NOMO-1 (cell line): ENCODE measurements around the gene RPS16.
"Not testable (repeated sequence)": the region's sequence is repeated elsewhere in the genome, so short reads cannot be mapped to it uniquely, and the experiment has no call there.

ENCODE experiments used
- DNase-seq, 2 experiments: peaks; one replicate each; lab custom pipeline; 2025; ENCODE audit not compliant: unreplicated experiment in 2 of 2; lab: John Stamatoyannopoulos, UW

RPS16 gene

DNA sequence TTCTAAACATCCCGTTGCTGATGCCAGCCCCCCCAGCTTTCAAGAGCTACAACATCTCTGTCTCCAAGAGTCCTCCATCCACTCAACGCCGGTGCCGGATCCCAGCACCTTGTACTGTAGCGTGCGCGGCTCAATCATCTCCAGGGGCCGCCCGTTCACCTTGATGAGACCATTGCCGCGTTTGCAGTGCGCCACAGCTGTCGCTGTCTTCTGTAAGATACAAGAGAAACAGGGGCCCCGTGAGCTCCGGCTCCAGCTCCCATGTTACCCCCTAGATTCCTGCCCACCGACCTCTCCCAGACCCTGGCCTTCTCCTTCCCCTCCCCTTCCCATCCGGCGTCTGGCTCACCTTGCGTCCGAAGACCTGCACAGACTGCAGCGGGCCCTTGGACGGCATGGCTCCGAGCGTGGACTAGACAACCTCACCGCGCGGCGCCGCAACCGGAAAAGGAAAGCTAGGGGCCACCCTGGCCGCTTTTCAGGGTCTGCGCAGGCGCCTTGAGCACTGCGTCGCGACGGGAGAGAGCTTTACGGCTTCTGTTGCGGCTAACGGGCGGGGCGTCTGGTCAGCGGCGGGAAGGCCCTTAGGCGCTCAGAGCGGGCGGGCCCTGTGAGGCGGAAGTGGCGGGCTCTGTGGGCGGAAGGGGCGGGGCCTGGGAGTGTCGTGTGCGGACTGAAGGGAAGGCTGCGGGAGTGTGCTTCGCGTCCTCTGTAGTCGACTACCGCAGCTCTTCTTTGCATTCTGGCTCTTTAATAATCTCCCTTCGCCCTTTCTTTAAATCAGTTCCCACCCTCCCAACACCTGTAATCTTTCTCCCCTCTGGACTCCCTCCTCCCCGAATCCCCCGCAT lies at the start of gene RPS16:
Gene RPS16, minus strand, starts transcription at position 451 of the 851 bp plus-strand sequence. Its CDS starts 54 bp downstream, at position 397.
- DNase-seq = peak; percentile 97 to 98

DNA sequence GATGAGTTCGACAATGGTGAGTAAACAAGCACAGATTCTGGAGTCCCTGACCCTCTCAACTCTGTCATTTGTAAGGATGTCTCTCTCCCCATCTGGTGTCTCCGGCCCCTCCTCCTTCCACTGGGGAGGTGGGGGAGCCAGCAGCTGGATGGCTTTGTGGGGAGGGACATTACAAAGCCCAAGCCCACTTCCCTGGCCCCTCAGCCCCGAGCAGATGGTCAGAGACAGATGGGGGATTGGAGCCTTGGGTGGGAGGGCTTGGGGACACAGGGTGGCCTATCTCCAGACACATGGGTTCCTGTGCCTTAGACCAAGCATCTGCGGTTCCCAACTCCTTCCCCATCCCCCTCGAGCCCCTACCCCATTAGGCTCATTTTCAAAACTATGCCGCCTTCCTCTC lies 47.4 kb upstream of the RPS16 start:
- DNase-seq = no peak

DNA sequence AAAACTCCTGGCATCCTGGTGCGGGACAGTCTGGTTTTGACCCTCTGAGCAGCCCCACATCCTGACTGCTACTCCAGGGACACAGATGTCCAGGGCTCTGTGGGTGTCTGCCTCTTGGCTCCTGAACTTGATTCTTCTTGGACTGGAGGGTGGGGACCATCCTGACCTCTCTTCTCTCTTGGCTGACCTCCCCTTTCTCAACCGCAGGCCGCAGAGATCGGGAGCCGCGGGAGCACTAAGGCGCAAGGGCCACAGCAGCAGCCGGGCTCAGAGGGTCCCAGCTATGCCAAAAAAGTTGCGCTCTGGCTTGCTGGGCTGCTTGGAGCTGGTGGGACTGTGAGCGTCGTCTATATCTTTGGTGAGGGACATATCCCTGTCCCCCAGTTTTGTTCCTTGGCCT lies 45.9 kb upstream of the RPS16 start:
- DNase-seq = no peak

DNA sequence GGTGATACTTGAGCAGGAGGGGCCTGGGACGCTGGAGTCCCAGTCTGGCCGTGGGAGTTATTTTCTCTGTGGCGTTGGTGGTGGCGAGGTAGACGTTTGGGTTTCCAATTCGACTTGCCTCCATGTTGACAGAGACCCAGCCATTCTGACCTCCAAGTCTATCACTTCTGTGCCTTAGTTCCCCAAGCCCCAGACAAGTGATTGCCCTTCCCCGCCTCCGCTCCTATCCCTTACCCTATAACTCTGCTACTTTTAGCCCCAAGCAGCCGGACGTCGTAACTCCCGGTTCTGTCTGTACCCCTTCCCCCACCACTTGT lies 45.4 kb upstream of the RPS16 start:
- DNase-seq = peak in 1 of 2 experiments; percentile 16

DNA sequence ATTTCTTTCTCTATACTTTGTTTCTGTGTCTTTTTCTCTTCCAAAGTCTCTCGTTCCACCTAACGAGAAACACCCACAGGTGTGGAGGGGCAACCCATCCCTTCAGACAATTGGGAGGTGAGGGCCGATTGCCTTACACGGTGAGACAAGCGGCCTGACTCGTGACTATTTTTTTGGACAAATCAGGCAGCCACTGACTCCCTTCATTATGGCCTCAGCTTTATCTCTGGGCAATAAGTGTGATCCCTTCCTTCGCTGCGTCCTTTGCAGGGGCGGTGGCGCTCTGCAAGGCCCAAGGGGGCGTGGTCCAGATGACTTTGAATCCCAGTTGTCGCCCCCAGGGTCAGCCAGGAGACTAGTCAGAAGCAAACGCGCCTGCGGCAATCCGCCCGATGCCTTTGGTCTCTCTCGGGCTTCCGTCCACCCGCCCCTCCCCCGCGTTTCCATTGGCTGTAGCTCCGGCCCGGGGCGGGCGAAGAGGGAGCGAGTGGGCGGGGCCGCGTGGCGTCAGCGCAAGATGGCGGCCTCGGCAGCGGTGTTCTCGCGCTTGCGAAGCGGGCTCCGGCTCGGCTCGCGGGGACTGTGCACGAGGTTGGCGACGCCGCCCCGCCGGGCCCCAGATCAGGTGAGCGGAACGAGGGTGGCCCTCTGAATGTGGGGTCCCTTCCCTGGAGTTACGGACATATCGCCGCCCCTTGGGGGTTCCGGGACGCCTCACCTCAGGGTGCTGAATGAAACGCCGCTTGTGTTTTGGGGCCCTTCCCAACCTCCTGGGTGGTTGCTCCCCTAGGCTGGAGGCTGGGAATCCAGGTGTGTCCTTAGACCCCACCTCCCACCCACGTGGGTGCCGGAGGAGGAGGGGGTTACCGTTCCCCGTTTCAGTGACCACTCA lies 44.8 kb upstream of the RPS16 start, which contains the start of gene TIMM50:
Gene TIMM50, plus strand, starts transcription at position 502 of the 892 bp plus-strand sequence. Its CDS starts 16 bp downstream, at position 518.
- peak; percentile 87 to 95 for DNase-seq

DNA sequence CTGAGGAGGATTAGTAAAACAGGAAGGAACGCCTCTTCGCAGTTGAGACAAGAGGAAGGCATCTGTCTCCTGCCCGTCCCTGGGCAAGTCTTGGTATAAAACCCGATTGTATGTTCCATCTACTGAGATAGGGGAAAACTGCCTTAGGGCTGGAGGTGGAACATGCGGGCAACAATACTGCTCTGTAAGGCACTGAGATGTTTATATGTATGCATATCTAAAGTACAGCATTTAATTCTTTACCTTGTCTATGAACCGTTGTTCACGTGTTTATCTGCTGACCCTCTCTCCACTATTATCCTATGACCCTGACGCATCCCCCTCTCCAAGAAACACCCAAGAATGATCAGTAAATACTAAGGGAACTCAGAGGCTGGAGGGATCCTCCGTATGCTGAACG lies 44.2 kb upstream of the RPS16 start:
- peak in 1 of 2 experiments; percentile 38 for DNase-seq

DNA sequence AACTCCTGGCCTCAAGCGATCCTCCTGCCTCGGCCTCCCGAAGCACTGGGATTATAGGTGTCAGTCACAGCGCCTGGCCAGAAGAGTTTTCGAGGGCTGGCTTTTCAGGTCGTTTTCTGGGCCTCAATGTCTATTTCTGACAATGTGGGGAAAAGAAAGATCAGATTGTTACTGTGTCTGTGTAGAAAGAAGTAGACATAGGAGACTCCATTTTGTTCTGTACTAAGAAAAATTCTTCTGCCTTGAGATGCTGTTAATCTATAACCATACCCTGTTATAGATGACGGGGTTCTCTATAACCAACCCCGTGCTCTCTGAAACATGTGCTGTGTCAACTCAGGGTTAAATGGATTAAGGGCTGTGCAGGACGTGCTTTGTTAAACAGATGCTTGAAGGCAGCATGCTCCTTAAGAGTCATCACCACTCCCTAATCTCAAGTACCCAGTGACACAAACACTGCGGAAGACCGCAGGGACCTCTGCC lies 43.6 kb upstream of the RPS16 start:
- not testable (repeated sequence) for DNase-seq

DNA sequence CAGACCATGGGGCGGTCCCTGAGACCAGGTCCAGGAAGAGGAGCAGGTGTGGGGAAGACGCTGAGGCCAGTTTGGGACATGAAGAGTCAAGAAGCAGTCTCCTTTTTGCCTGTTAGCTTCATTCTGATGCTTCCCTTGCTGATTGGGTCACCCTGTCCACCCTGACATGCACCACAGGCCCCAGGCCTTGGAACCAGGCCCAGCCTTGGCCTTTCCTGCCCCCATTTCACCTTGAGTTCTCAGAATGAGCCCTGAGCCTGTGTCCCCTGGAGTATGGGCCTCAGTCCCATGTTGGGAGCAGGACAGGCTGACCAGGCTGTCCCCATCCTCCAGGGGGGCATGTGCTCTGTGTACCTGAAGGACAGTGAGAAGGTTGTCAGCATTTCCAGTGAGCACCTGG lies 40.0 kb upstream of the RPS16 start:
- no peak for DNase-seq

DNA sequence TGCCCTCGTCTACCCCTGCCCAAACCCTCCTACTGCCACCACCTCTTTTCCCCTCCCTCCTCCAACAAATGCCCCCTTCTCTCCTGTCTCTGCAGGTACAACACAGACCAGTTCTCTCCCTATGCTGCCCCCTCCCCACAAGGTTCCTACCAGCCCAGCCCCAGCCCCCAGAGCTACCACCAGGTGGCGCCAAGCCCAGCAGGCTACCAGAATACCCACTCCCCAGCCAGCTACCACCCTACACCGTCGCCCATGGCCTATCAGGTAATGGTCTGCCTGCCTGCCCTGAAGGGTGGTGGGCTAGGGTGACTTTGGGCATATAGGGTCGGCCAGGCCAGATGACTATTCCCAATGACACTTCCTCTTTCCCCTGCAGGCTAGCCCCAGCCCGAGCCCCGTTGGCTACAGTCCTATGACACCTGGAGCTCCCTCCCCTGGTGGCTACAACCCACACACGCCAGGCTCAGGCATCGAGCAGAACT lies 38.4 kb upstream of the RPS16 start:
- DNase-seq = no peak

DNA sequence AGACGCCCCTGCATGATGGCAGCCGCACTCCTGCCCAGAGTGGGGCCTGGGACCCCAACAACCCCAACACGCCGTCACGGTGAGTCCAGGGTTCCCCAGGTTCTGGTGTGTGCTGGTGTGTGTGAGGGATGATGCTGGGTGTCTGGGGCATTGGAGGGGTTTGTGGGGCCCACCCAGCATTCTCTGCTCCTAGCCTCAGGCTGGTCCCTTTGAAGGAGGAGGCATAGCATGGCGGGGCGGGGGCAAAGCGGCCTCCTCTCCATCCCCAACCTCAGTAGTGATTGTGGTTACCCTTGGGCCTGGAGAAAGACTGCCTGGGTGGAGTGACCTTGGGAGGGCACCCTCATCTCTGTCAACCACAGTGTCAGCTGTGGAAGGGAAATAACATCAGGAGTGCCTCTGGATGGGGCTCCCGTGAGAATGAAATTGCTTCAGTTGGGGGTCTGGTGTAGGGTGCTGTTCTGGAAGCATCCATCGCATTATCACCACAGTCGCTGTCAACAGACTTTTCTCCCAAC lies 37.8 kb upstream of the RPS16 start:
- no peak for DNase-seq

DNA sequence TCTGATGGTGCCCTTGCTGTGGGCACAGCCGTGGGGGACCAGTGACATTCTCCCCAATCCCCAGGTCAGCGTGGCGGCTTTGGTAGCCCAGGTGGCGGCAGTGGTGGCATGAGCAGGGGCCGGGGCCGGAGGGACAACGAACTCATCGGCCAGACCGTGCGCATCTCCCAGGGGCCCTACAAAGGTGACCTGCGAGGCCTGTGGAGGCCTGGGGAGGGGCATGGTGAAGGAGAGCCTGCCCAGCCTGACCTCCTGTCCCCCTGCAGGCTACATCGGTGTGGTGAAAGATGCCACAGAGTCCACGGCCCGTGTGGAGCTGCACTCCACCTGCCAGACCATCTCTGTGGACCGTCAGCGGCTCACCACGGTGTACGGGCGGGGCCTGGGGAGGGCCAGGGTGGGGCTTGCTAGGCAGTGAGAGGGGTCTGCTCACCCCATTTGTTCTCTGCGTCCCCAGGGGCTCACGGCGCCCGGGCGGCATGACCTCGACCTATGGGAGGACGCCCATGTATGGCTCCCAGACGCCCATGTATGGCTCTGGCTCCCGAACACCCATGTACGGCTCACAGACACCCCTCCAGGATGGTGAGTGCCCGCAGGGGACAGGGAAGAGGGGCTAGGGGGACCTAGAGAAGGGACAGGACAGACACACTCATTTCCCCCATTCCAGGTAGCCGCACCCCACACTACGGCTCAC lies 37.1 kb upstream of the RPS16 start:
- no peak for DNase-seq

DNA sequence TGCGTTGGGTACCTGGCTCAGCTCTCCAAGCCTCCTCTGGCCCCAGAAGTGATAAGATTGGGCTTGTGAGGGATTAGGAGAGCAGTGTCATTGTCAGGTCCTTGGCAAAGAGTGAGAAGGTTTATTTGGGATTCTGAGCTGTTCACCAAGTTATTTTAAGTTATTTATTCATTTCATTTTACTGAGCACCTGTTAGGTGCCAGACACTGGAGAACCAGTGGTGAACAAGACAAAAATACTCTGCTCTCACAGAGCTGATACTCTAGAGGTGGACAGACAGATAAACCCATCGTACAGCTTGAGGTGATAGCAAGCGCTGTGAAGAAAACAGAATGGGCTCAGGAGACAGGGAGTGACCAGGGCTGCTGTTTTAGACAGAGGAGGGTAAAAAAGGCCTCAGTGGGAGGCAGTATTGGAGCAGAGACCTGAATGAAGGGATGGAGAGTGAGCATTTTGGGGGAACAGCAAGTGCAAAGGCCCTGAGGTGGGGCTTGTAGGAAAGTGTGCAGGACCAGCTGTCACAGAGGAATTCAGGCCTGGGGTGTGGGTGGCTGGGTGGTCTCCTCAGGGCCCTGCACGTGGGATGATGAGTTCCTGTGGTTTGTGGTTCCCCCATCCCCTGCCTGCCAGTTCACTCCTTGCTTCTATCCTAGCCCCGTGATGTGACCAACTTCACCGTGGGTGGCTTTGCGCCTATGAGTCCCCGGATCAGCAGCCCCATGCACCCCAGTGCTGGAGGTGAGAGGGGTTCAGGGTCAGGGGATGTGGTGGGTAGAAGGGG lies 36.2 kb upstream of the RPS16 start:
- no peak for DNase-seq

DNA sequence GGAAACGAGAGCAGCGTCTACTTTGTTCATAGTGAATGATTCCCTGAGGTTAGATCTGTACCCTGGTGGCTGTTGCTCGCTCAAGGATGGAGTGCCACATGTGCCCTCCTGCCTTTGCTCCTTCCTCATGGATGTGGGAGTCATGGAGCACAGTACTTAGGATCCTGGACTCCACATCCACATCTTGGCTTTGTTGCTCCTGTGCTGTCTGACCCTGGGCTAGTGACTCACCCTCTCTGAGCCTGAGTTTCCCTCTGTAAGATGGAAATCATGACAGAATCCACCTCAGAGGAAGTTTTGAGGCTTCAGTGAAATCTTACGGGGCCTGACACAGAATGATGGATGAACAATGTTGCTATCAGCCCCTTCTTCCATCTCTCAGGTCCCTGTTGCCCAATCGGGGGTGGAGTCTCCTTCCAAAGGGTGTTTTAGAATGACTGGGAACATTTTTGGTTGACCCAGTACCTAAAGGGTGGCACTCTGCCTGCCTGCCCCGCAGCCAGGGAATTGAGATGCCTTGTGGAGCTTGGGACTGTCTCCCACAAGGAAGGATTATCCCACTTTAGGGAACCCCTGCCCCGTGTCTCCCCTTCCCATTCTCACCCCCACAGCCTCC lies 35.1 kb upstream of the RPS16 start:
- DNase-seq = no peak

DNA sequence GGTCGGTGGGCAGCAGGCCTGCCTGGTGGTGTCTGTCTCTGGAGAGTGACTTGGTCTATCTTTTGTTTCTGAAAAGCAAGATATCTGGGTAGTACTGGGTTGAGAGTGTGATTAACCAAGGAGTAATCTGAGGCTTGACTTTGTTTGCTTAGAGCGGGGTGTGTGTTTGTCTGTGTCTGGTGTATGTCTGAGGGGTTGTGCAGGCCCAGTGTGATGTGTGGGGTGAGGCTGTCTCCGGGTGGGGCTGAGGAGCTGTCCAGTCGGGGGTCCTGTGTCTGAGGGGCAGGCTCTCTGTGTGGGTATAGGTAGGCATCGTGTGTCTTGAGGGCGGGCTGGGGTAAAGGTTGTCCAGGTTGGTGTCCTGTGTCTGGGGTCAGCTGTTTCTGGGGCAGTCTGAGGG lies 33.8 kb upstream of the RPS16 start:
- DNase-seq = no peak

DNA sequence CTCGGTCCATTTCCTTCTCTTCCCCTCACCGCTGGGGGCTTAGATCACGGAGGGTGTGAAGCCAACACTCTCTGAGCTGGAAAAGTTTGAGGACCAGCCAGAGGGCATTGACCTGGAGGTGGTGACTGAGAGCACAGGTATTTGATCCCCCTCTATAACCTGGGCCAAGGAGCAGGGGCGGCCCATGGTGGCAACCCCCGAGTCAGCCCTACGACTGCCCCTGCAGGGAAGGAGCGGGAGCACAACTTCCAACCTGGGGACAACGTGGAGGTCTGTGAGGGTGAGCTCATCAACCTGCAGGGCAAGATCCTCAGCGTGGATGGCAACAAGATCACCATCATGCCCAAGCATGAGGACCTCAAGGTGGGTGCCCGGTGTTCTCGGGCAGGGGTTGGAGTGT lies 33.3 kb upstream of the RPS16 start:
- DNase-seq = no peak

DNA sequence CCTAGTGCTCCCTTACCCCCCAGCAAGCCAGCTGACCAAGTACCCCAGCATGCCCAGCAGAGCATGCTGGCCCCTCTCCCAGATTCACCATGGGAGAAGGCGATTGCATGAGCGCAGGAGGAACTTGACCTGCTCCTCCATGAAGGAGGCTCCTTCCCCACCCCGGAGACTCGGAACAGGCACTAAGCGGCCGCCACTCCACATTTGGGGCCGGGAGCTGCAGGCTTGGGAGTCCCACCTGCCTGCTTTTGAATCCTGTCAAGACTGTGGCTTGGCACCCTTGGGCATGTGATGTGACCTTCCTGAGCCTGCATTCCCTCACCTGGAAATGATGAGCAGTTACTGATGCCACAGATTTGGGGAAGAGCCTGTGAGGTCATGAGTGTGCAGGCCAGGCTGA lies 32.2 kb upstream of the RPS16 start:
- no peak for DNase-seq

DNA sequence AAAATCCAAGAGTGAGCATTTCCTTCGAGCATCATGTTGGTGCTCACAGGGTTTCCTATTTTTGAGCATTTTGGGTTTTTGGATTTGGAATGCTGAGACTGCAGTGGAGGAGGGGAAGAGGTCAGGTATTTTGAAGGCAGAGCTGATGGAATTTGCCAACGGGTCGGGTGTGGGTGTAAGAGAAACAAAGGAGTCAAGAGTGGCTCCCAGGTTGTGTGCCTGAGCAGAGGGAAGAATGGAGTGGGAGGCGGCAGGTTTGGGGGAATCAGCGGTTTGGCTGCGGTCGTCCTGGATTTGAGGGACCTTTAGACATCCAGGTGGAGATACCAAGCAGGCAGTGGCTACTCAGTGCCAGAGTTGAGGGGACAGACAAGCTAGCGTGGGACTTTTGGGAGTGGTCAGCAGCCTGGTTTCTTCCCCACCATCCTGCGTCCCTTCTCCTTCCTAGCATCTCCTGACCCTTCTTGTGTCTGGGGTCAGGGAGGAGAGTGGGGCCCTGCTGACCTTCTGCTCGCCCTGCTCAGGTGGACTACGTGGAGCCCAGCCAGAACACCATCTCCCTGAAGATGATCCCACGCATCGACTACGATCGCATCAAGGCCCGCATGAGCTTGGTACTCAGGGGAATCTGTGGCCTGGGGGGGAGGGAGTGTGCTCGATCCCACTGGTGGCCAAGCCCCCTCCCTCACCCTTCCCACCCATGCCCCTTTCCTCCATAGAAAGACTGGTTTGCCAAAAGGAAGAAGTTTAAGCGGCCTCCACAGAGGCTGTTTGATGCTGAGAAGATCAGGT lies 30.4 kb upstream of the RPS16 start:
- DNase-seq = no peak

DNA sequence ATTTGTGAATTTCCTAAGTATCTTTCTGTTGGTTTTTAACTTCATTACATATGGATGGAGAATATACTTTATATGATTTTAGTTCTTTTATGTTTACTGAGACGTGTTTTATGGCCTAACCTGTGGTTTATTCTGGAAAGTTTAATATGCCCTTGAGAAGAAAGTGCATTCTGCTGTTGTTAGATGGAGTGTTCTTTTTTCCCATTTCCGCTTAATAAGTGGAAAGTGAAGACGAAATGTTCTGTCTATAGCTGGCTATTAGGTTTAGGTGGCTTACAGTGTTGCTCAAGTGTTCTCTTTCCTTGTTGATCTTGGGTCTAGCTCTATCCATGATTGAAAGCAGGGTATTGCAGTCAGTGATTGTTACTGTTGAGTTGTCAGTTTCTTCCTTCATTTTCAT lies 27.7 kb upstream of the RPS16 start:
- no peak for DNase-seq

DNA sequence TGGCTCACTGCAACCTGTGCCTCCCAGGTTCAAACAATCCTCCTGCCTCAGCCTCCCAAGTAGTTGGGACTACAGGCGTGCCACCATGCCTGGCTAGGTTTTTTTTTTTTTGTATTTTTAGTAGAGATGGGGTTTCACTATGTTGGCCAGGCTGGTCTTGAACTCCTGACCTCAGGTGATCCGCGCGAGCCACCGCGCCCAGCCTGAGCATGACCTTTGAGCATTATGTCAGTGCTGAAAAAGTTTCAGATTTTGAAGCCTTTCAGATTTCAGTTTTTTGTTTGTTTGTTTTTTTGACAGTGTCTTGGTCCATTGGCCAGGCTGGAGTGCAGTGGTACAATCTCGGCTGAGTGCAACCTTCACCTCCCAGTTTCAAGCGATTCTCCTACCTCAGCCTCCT lies 15.5 kb upstream of the RPS16 start:
- DNase-seq = not testable (repeated sequence)
